Transverse colon (tissue), 3 donors: ENCODE data around the gene DTX3L.

ENCODE experiments used
- CTCF ChIP-seq, 5 experiments: fragments of 200-600 bp in 3 of 5; fragments of 450-650 bp in 2 of 5; sonication (generic) in 3 of 5; IDR thresholded peaks; 1 replicate in 2 of 5; 2 replicates in 3 of 5; pipeline ENCODE4 v1.5.1; 2016 to 2017; ENCODE audit warnings: antibody characterized with exemption in 5 of 5, inconsistent platforms in 3 of 5, mild to moderate bottlenecking in 2 of 5, moderate library complexity in 1 of 5
- EP300 ChIP-seq: sonication (generic); formaldehyde crosslinking; IDR thresholded peaks from one replicate; pipeline ENCODE4 v1.6.1; 2017; ENCODE audit warnings: antibody characterized with exemption, low read depth

GRCh38 chr3:122590610-122591009 is 26.5 kb downstream of the DTX3L start:
- TF ChIP-seq EP300 (no peak), CTCF (IDR thresholded peaks at IDR 0.05) (no peak)
